ELF-1 (cell line): ENCODE data around the gene CHIT1.

Experiments
- DNase-seq: peaks from one replicate; pipeline ENCODE4 v3.0.0-alpha.2; 2016; ENCODE audit warnings: low read depth, low spot score

CHIT1 gene

DNA sequence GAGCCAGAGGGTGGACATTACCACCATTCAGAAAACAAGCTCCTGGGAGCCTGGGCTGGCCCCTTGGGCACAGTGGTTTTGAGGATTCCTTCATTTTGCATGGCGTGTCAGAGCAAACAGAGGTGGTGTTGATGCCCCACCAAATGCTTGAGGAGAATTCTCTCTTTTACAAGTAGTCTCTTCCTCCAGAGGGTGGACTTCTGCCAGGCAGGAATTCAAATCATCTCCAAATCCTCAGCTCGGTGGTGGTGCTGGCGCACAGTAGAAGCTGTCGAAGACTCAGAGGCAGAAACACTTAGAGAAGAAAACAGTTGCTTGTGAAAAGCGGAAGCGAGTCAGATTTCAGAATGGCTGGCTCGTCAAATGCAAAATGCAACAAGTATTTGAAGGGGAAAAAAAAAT is 39.5 kb downstream of the CHIT1 start:
- DNase-seq, result no peak

DNA sequence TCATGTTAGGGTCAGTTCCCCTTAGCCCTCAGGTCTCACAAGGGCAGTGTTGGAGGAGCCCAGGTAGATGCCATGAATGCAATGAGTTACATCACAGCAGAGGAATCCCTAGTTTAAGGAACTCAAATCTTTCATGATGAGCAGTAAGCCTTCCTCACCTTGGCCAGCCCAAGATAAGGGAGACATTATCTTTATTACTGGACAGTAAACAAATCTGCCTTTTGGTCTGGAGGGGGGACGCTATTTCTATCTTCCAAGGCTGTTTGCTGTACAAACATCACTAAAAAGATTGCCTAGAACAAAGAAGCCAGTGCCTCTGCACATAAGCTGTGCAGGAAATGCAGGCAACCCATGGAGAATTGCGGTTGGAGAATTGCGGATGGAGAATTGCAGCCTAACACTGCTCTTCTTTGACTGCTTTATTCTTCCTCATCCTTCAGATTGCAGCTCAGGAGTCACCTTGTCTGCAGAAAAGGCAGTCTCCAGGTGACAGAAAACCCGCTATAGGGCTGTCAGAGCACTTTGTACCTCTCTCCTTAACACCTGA is 40.7 kb downstream of the CHIT1 start:
- DNase-seq, result no peak

- DNase-seq, result no peak
Observed at GRCh38 chr1:203187689-203188264, 41.7 kb downstream of the CHIT1 start.

DNA sequence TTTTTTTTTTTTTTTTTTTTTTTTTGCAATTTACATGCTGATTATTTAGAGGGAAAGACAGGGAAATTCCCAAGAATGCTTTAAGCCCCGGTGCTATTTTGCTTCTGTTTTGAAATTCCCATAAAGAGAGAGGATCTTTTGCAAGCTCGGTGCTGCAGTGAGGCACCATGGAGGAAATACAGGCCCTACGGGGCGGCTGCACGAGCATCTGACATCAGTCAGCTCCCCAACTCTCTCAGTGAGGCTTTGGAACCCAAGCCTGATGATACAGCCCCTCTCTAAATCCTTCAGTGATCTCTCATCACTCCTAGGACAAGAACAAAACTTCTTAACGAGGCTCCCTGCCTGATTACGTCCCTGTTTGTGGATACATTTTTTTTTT is 42.2 kb downstream of the CHIT1 start:
- DNase-seq, result no peak

GRCh38 chr1:203186446-203187303 is 42.8 kb downstream of the CHIT1 start, which contains the start of gene CHI3L1:
Gene CHI3L1, minus strand, starts transcription at chr1:203186704. Its CDS starts 81 bp downstream, at chr1:203186623.
- DNase-seq, result no peak

GRCh38 chr1:203186091-203186445 is 43.4 kb downstream of the CHIT1 start:
- DNase-seq, result no peak

DNA sequence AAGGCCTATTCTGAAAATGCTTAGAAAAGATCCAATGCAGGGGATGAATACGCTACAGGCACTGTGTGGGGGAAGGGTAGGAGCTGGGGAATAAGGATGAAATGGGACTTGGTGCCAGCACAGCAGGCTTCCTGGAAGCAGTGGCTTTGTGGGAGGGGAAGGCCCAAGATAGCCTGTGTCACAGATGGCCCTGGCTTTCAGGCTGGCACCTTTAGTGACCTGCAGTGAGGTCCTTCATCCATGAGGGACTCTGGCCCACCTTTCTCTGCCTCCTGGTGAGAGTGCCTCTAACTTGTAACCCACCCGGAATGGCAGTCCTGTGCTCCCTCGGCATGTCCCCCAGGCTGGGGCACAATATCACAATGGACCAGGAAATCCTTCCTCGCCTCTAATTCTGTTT is 43.9 kb downstream of the CHIT1 start:
- no peak for DNase-seq

DNA sequence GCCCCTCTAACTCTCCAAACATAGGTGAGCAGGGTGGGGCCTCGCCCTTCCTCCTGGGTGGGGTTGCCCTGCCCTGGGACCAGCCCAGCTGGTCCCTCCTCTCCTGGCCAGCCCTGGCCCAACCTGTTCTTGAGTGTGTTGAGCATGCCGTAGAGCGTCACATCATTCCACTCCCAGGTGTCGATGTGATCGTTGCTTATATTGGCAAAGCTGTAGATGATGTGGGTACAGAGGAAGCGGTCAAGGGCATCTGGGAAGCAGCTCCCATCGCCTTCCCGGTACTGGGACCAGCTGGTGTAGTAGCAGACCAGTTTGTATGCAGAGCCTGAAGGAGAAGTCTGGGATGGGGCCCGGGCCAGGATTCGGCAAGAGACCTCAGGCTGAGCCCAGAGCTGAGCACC is 44.4 kb downstream of the CHIT1 start:
- DNase-seq, result no peak

DNA sequence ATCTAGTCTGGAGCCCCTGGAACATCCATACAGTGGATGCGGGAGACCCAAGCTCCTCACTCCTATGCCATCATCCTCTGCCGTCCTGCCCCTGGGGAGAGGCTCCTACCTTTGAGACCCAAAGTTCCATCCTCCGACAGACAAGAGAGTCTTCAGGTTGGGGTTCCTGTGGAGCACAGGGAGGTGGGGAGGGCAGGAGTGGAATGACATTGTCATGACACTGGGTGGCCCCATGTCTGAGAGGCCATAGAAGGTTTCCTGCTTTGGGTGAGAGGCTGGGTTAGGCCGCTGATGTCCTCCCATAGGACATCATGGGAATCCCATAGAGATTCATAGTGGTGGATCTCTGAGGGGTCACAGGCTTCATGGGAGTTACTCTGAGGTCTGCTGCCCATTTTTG is 45.0 kb downstream of the CHIT1 start:
- DNase-seq, result no peak

DNA sequence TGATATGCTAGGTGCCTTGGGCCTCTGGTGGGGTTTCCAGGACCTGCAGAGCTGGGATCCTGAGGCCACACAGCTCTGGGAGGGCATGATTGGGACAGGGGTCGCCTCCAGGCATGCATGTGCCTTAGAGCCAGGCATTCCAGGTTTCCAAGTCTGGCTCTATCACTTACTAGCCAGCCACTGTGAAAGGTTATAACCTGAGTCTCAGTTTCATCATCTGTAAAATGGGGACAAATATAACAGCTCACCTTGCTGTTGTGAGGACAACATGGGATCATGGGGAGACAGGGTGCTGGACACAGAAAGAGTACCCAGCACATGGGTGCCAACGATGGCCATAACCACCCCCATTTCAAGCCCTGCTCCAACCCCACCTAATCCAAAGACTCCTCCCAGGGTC is 45.6 kb downstream of the CHIT1 start:
- DNase-seq, result no peak

DNA sequence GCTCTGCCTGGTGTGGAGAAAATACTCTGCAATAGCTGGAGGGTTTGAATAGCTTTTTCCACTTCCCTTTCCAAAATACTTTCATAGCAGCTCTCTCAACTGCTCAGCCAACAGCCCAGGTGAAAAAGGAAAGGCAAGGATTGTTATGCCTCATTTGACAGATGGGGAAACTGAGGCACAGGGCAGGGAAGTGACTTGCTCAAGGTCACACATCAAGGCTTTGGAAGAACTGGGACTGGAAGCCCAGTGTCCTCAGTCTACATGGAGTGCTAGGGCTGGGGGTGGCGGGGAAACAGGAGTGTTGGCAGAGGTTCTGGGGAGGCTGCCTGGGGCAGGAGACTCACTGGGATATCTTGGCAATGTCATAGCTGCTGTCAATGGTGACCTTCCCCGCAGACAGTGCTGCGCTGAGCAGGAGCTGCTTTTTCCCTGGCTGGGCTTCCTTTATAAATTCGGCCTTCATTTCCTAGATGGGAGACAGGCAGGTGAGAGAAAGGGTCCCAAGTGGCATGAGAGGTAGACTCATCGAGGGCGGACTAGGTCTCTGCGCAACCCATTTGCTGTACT is 47.0 kb downstream of the CHIT1 start:
- no peak for DNase-seq

DNA sequence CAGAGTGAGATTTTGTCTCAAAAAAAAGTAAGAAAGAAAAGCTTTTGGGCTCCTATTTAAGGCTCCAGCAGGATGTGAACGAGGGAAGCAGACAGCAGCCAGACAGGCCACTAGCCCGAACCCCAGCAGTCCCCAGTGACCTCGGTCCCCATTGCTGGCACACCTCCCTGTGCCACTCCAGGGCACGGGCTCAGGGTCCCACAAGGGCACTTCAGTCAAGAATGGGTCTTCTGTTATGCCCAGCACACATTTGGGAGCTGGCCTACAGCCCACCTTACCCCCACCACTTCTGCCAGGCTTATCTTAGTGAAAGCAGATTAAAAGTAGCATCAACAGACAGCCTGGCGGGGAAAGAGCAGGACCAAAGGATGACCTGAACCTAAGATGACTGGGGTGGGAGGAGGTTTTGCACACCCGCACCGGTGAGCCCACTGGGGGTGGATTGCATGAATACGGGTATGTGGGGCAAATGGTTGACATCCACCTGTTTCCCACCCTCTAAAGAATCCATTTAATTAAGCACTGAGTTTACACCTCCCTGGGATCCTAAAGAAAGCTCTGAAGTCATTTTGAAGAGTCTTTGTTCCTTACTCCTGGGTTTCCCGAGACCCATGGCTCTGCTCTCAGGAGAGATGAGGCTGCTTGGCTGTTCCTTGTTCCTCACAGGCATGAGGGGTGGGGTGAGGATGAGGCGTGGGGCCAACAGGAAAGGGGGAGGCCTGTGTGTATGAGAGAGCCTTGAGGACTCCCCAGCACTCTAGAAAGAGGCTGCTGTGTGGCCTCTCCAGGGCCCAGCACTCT is 47.7 kb downstream of the CHIT1 start:
- DNase-seq, result no peak

DNA sequence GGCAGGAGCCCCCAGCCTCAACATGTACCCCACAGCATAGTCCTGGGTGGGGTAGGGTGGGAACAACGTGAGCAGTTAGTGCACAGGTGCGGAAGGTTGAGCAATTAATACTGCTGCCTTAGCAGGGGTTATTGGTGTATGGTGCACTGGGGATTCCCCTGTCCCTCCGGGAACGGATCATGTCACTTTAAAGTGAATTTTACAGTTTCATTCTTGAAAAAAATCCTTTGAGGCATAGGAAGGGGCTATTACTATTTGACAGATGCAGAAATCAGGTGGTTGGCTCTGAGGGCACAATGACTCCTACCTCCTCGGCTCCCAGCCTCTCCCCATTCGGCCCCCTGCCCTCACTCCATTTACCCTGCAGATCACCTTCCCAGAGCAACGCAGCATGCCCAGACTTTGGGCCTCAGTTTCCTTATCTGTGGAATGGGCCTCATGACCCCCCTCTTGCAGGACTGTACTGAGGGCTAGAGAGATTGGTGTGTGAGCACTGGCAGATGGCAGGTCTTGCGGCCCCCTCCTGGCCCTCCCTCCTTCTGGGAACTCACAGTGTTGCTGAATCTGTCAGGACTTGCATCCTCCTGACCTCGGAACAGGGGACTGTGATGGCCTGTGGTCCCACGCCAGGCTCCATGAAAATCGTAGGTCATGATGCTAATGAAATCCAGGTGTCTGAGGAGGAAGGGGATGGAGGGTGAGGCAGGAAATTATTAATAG is 48.7 kb downstream of the CHIT1 start:
- DNase-seq, result no peak

GRCh38 chr1:203179667-203180005 is 49.8 kb downstream of the CHIT1 start:
- no peak for DNase-seq

DNA sequence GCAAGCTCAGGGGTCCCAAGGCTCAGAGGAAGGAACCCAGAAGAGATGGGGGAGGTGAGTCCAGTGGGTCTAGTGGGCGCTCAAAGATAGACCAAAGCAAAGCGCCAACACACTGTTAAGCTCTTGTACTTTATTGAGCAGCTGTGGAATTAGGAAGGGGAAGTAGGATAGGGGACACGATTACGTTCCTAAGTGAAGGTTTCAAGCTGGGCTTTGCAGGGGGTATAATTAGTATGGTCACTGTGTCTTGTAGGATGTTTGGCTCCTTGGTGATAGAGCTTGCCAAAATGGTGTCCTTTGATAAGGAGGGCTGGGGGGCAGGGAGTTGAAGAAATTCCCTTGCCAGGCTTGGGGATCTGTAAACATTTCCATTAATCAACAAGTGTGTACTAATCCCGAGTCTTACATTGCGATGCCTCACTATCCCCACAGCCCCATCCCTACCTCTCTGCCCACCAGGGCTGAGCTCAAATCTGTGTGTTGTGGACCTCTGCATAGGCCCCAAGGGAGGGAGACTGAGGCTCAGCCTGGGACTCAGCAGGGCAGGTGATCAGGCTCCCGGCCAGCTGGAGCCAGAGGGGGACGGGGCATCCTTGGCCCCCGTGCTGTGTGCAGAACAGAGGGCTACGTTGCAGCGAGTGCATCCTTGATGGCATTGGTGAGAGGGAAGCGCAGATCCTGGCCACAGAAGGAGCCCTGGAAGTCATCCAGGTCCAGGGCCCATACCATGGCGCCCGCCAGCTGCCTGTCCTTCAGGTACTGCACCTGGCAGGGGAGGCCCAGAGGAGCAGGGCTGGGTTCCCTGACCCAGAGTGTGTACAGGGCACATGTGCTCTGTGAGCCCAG is 50.4 kb downstream of the CHIT1 start:
- no peak for DNase-seq

GRCh38 chr1:203178083-203178482 is 51.4 kb downstream of the CHIT1 start:
- DNase-seq, result peak; percentile 88

DNA sequence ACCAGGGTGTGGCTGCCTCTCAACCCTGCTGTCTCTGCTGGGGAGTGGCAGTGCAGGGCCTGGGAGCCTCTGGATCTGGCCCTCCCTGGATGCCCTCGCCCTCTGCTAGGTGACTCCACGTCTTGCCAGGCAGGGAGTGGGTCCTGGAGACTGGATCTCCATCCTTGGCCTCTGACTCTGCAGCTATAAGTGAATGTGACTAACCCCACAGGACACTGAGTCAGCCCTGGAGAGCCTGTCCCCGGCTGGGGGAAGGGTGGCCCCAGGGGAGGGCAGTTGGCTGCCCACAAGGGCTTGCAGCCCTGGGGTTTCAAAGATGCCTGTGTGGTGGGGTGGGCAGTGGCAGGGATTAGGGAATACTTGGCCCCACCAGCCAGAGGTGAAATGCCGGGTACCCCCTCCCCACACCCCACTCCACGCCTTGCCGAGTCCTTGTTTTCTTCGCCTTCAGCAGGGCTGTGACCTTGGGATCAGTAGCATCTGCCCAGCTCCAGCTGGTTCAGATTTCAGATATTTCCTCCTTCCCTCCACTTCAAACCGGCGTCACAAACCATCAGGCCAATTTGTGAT is 51.9 kb downstream of the CHIT1 start:
- peak; percentile 48 for DNase-seq

GRCh38 chr1:203177036-203177405 is 52.5 kb downstream of the CHIT1 start:
- no peak for DNase-seq

- no peak for DNase-seq
Observed at GRCh38 chr1:203176273-203177035, 53.0 kb downstream of the CHIT1 start.
